Neural progenitor cell (in vitro differentiated cells): ENCODE data around the gene KCNMA1. TPM values are rescaled to one million over a fixed set of nuclear protein-coding genes. Genes with fewer than 3 reads are reported as not detected.

Source experiments
- DNase-seq: peaks from one replicate; pipeline ENCODE4 v3.0.0-alpha.2; 2016; ENCODE audit warnings: low spot score
- H2AFZ ChIP-seq: fragments of 200-600 bp; sonication (generic); replicated peaks from 2 replicates; pipeline ENCODE4 v1.6.1; 2016; ENCODE audit warnings: antibody characterized with exemption
- H3F3A ChIP-seq: fragments of 200-600 bp; sonication (generic); 2 replicates; pipeline ENCODE4 v1.6.1; 2016; ENCODE audit warnings: antibody characterized with exemption, low read depth
- H3K27ac ChIP-seq: fragments of 200-600 bp; sonication (generic); 2 replicates; pipeline ENCODE4 v1.5.1; 2016; ENCODE audit warnings: mild to moderate bottlenecking
- H3K27me3 ChIP-seq: fragments of 200-600 bp; sonication (generic); 2 replicates; pipeline ENCODE4 v1.6.1; 2016; ENCODE audit warnings: mild to moderate bottlenecking, moderate library complexity
- H3K36me3 ChIP-seq: fragments of 200-600 bp; sonication (generic); 2 replicates; pipeline ENCODE4 v1.5.1; 2016
- H3K4me1 ChIP-seq: fragments of 200-600 bp; sonication (generic); 2 replicates; pipeline ENCODE4 v1.6.1; 2016; ENCODE audit warnings: mixed run types
- H3K4me2 ChIP-seq: fragments of 200-600 bp; sonication (generic); 2 replicates; pipeline ENCODE4 v1.6.1; 2016
- H3K4me3 ChIP-seq: fragments of 200-600 bp; sonication (generic); 2 replicates; pipeline ENCODE4 v1.5.1; 2016
- H3K79me2 ChIP-seq: fragments of 200-600 bp; sonication (generic); 2 replicates; pipeline ENCODE4 v1.6.1; 2016; ENCODE audit warnings: low read depth
- H3K9ac ChIP-seq: fragments of 200-600 bp; sonication (generic); 2 replicates; pipeline ENCODE4 v1.6.1; 2016
- H3K9me3 ChIP-seq: fragments of 200-600 bp; sonication (generic); 2 replicates; pipeline ENCODE4 v1.5.1; 2016; ENCODE audit warnings: low read depth
- H4K20me1 ChIP-seq: fragments of 200-600 bp; sonication (generic); 2 replicates; pipeline ENCODE4 v1.6.1; 2016; ENCODE audit warnings: low read depth
- H3K27ac Mint-ChIP-seq: 3 replicates; pipeline ENCODE4 v1.8.0; 2021; ENCODE audit warnings: mixed read lengths
- H3K27me3 Mint-ChIP-seq: 2 replicates; pipeline ENCODE4 v1.8.0; 2022; ENCODE audit warnings: low read depth, mild to moderate bottlenecking, inconsistent platforms, moderate library complexity, mixed read lengths; ENCODE audit not compliant: insufficient read depth
- H3K36me3 Mint-ChIP-seq: 3 replicates; pipeline ENCODE4 v1.8.0; 2021; ENCODE audit warnings: mixed read lengths
- H3K4me1 Mint-ChIP-seq: 3 replicates; pipeline ENCODE4 v1.8.0; 2021; ENCODE audit warnings: mixed read lengths
- H3K4me3 Mint-ChIP-seq: 3 replicates; pipeline ENCODE4 v1.8.0; 2021; ENCODE audit warnings: mild to moderate bottlenecking, moderate library complexity, mixed read lengths
- H3K9me3 Mint-ChIP-seq: 3 replicates; pipeline ENCODE4 v1.8.0; 2020; ENCODE audit warnings: mixed read lengths
- EZH2 ChIP-seq: fragments of 200-600 bp; sonication (generic); IDR thresholded peaks from 2 replicates; pipeline ENCODE4 v1.6.1; 2017; ENCODE audit warnings: antibody characterized with exemption, mild to moderate bottlenecking, moderate library complexity
- EZH2phosphoT487 ChIP-seq: fragments of 200-600 bp; sonication (generic); IDR thresholded peaks from 2 replicates; pipeline ENCODE4 v1.6.1; 2017; ENCODE audit warnings: antibody characterized with exemption
- total RNA-seq: library from RNA; depleted of rRNA; stranded (reverse); fragments of >200 nt; gene quantifications from 2 replicates; pipeline ENCODE4 v1.2.3, GENCODE V29; 2015; ENCODE audit warnings: low replicate concordance
- TF ChIP-seq, protein P1 (sequence below): fragments of 200-600 bp; sonication (generic); IDR thresholded peaks from 2 replicates; pipeline ENCODE4 v1.5.1; 2017; ENCODE audit warnings: antibody characterized with exemption, mild to moderate bottlenecking

KCNMA1 gene
- total RNA-seq, 1 donor from 2014 or later = 2.4 TPM

DNA sequence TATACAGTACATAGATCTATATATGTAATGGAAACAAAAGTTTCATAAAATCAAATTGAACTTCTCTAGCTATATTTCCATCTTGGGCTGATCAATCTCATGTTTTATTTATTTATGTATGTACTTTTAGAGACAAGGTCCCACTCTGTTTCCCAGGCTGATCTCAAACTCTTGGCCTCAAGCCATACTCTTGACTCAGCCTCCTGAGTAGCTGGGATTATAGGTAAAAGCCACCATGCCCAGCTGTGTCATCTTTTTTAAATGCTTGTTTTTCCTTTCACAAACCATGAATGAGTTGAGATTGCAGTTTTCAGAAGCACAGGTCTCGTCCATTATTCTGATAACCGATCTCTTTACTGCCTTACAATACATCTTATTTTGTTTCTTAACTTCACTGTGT is 400.9 kb downstream of the KCNMA1 start:
- TF ChIP-seq EZH2phosphoT487 = no peak
- no peak for TF ChIP-seq EZH2
- TF ChIP-seq, protein P1, sequence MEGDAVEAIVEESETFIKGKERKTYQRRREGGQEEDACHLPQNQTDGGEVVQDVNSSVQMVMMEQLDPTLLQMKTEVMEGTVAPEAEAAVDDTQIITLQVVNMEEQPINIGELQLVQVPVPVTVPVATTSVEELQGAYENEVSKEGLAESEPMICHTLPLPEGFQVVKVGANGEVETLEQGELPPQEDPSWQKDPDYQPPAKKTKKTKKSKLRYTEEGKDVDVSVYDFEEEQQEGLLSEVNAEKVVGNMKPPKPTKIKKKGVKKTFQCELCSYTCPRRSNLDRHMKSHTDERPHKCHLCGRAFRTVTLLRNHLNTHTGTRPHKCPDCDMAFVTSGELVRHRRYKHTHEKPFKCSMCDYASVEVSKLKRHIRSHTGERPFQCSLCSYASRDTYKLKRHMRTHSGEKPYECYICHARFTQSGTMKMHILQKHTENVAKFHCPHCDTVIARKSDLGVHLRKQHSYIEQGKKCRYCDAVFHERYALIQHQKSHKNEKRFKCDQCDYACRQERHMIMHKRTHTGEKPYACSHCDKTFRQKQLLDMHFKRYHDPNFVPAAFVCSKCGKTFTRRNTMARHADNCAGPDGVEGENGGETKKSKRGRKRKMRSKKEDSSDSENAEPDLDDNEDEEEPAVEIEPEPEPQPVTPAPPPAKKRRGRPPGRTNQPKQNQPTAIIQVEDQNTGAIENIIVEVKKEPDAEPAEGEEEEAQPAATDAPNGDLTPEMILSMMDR = no peak
- H3K79me2 ChIP-seq = no peaks in the 10 kb centered on the region
- H3K9ac ChIP-seq = no peak overlapping the region
- H3K27me3 ChIP-seq = no peaks in the 10 kb centered on the region
- H3K4me3 ChIP-seq = no peak overlapping the region
- H3K27ac ChIP-seq = no peak overlapping the region
- H3K4me1 ChIP-seq = no peaks in the 10 kb centered on the region
- no peaks in the 10 kb centered on the region for H4K20me1 ChIP-seq
- Mint-ChIP-seq H3K27ac (no peak overlapping the region), H3K27me3 (peaks cover 2% of the 10 kb centered on the region), H3K4me3 (no peak overlapping the region), H3K9me3 (no peaks in the 10 kb centered on the region), H3K4me1 (no peaks in the 10 kb centered on the region), H3K36me3 (no peaks in the 10 kb centered on the region)
- H2AFZ ChIP-seq = no peak overlapping the region
- DNase-seq = no peak
- no peaks in the 10 kb centered on the region for H3F3A ChIP-seq
- H3K36me3 ChIP-seq = no peaks in the 10 kb centered on the region
- no peaks in the 10 kb centered on the region for H3K9me3 ChIP-seq
- no peak overlapping the region for H3K4me2 ChIP-seq

DNA sequence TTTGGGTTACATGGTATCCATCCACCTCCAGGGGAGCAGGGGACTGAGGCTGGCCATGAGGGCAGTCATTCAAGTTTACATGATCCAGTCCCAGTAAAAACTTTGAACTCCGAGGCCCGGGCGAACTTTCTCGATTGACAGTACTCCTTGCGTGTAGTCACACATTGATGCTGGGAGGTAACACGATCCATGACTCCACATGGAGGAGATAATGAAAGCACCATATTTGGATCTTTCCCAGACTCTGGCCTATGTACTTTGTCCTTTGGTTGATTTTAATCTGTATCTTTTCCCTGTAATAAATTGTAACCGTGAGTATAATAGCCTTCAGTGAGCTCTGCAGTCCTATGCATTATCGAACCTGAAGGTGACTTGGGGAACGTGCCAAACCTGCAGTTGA is 401.6 kb downstream of the KCNMA1 start:
- H3K36me3 Mint-ChIP-seq = no peaks in the 10 kb centered on the region
- H3K4me3 ChIP-seq = no peak overlapping the region
- no peaks in the 10 kb centered on the region for H3K36me3 ChIP-seq
- TF ChIP-seq, protein P1 = no peak
- TF ChIP-seq EZH2 (no peak), EZH2phosphoT487 (no peak)
- H4K20me1 ChIP-seq = no peaks in the 10 kb centered on the region
- no peak overlapping the region for H3K27ac ChIP-seq
- H3K9me3 Mint-ChIP-seq = no peaks in the 10 kb centered on the region
- H3K4me1 ChIP-seq = no peaks in the 10 kb centered on the region
- H3K79me2 ChIP-seq = no peaks in the 10 kb centered on the region
- H3K4me2 ChIP-seq = no peak overlapping the region
- no peaks in the 10 kb centered on the region for H3F3A ChIP-seq
- peaks cover 6% of the 10 kb centered on the region for H3K4me1 Mint-ChIP-seq
- no peak overlapping the region for H3K27ac Mint-ChIP-seq
- no peak overlapping the region for H3K4me3 Mint-ChIP-seq
- DNase-seq = no peak
- peaks cover 2% of the 10 kb centered on the region for H3K27me3 Mint-ChIP-seq
- no peaks in the 10 kb centered on the region for H3K27me3 ChIP-seq
- H2AFZ ChIP-seq = no peak overlapping the region
- H3K9me3 ChIP-seq = no peaks in the 10 kb centered on the region
- no peak overlapping the region for H3K9ac ChIP-seq

DNA sequence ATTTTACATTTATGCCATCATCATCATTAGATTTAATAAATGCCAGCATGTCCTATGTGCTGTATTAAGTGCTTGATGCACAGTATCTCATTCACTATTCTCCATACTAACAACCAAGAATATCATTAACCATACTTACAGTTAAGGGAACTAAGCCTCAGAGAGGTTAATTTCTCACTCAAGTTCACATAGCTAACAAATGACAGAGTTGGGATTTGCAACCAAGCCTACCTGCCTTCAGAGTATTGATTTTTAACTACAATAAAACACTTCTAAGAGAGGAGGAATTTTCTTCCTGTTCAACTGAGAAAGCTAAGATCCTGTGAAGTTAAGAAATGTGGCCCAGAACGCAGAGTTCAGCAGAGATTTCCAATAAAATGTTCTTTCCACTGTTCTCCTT is 403.0 kb downstream of the KCNMA1 start:
- H3K4me3 ChIP-seq = no peak overlapping the region

More for the DNA sequence above, 403.0 kb downstream of the KCNMA1 start:
- Histone ChIP-seq H3K4me2 (no peak overlapping the region), H2AFZ (no peak overlapping the region), H3F3A (no peaks in the 10 kb centered on the region), H3K9ac (no peak overlapping the region), H3K9me3 (no peaks in the 10 kb centered on the region), H4K20me1 (no peaks in the 10 kb centered on the region), H3K79me2 (no peaks in the 10 kb centered on the region), H3K27me3 (no peaks in the 10 kb centered on the region), H3K36me3 (no peaks in the 10 kb centered on the region), H3K27ac (no peak overlapping the region), H3K4me1 (no peaks in the 10 kb centered on the region)
- Mint-ChIP-seq H3K4me3 (no peak overlapping the region), H3K27me3 (peaks cover 2% of the 10 kb centered on the region), H3K36me3 (no peaks in the 10 kb centered on the region), H3K9me3 (no peaks in the 10 kb centered on the region), H3K27ac (no peak overlapping the region), H3K4me1 (peaks cover 8% of the 10 kb centered on the region)
- TF ChIP-seq EZH2phosphoT487 (no peak), EZH2 (no peak)
- TF ChIP-seq, protein P1 = no peak
- no peak for DNase-seq
